GM12873 (cell line): ENCODE data around the gene DCDC2.

Source experiments
- CTCF ChIP-seq: IDR thresholded peaks from 2 replicates; pipeline ENCODE4 v1.5.1; 2012; ENCODE audit warnings: low read depth, mild to moderate bottlenecking, moderate library complexity, low read length, control low read depth; ENCODE audit not compliant: insufficient read depth; ENCODE audit errors: missing control alignments

The DCDC2 gene

GRCh38 chr6:24394780-24395437 is 37.0 kb upstream of the DCDC2 start:
- TF ChIP-seq CTCF: no peak

DNA sequence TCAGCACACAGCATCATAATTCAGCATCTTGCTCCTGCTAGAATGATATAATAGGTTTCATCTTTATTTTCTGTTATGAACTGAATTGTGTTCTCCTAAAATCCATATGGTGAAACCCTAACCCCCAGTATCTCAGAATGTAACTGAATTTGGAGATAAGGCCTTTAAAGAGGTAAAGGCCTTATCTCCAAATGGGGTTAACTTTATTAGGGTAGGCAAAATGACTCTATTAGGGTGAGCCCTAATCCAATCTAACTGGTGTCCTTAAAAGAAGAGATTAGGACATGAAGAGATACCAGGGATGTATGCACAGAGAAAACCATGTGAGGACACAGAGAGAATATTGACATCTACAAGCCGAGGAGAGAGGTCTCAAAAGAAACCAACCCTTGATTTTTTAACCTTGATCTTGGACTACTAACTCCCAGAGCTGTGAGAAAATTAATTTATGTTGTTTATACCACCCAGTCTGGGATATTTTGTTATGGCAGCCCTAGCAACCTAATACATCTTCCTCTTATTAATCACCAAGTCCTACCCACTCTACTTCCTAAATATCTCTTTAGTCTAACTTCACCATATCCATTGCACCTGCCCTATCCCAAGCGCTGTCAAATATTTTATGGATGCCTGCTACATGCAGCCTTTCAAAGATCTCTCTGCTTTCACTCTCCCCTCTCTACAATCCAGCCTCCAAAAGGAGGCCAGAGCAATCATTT is 36.4 kb upstream of the DCDC2 start:
- no peak for TF ChIP-seq CTCF

GRCh38 chr6:24391756-24392405 is 34.0 kb upstream of the DCDC2 start:
- TF ChIP-seq CTCF: no peak

GRCh38 chr6:24391208-24391607 is 33.3 kb upstream of the DCDC2 start:
- TF ChIP-seq CTCF: no peak

DNA sequence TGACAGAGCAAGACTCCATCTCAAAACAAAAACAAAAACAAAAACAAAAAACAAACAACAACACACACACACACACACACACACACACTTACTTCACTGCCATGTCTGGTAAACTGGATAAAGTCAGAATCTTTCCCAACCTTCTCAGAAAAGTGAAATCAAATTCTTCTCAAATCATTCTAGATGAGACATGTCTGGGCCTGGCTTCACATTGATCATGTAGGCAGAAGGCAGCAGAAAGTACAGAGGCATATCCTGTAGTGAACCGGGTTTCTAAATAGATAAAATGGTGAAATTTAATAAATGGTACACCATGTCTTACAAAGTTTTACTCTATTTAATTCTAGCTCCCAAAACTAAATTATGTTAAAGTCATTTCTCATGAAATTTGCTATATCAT is 30.0 kb upstream of the DCDC2 start:
- no peak for TF ChIP-seq CTCF

DNA sequence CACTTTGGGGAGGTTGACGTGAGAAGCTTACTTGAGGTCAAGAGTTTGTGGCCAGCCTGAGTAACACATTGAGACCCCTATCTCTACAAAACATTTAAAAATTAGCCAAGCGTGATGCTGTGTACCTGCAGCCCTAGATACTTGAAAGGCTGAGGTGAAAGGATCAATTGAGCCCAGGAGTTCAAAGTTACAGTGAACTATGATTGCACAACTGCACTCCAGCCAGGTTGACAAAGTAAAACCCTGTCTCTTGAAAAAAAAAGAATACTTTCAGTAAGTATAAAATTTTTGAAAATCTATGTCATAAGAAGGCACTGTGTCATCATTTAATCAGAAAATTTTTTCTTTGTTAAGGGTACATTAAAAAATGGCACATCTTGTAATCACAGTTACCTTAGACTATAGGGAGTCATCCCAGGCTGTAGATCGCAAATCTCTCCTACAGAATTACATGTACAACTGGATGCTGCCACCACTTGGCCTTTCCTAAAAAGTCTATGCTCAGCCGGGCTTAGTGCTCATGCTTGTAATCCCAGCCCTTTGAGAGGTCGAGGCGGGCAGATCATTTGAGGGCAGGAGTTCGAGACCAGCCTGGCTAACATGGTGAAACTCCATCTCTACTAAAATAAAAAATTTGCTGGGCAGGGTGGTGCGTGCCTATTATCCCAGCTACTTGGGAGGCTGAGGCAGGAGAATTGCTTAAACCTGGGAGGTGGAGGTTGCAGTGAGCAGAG is 27.8 kb upstream of the DCDC2 start:
- TF ChIP-seq CTCF: no peak

DNA sequence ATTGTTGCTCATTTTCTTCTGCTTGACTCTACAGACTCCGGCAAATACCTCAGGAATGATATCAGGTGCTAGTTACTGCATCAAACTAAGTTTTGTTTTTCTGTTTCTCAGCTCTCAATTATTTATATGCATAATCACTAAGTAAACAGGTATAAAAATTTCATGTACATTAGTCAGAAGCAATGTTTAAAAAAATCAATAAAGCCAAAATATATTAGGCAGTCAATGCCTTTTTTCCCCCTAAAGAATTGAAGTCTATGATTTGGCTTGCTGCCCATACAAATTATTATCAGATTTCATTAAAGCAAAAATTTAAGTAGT is 24.3 kb upstream of the DCDC2 start:
- TF ChIP-seq CTCF: no peak
